ENCODE results near the gene ALDH1A2.

ALDH1A2 gene

GRCh38 chr15:58108117-58108516 lies 42.6 kb upstream of the ALDH1A2 start:
- no peak for DNase-seq (ENCODE audit: low read depth)
- no peak overlapping the region for H3K4me3 ChIP-seq (ENCODE audit: low read depth, low read length)
- no peak for TF ChIP-seq CTCF (conservative IDR thresholded peaks at IDR 0.05; ENCODE audit: low read depth, low read length)

- TF ChIP-seq CTCF (conservative IDR thresholded peaks at IDR 0.05; ENCODE audit: low read depth, low read length): no peak
- no peak overlapping the region for H3K4me3 ChIP-seq (ENCODE audit: low read depth, low read length)
- DNase-seq (ENCODE audit: low read depth): no peak
Observed at GRCh38 chr15:58103482-58103881, 38.0 kb upstream of the ALDH1A2 start.

GRCh38 chr15:58096529-58097084 lies 31.1 kb upstream of the ALDH1A2 start:
- no peak overlapping the region for H3K4me3 ChIP-seq (ENCODE audit: low read depth, low read length)
- DNase-seq (ENCODE audit: low read depth): no peak
- no peak for TF ChIP-seq CTCF (conservative IDR thresholded peaks at IDR 0.05; ENCODE audit: low read depth, low read length)

GRCh38 chr15:58095415-58095814 lies 29.9 kb upstream of the ALDH1A2 start:
- no peak for DNase-seq (ENCODE audit: low read depth)
- TF ChIP-seq CTCF (conservative IDR thresholded peaks at IDR 0.05; ENCODE audit: low read depth, low read length): no peak

GRCh38 chr15:58087871-58088270 lies 22.4 kb upstream of the ALDH1A2 start:
- no peak overlapping the region for H3K4me3 ChIP-seq (ENCODE audit: low read depth, low read length)
- no peak for DNase-seq (ENCODE audit: low read depth)
- TF ChIP-seq CTCF (conservative IDR thresholded peaks at IDR 0.05; ENCODE audit: low read depth, low read length): no peak

More at GRCh38 chr15:58095415-58095814, 29.9 kb upstream of the ALDH1A2 start:
- H3K4me3 ChIP-seq (ENCODE audit: low read depth, low read length): no peak overlapping the region

GRCh38 chr15:58086491-58086890 lies 21.0 kb upstream of the ALDH1A2 start:
- H3K4me3 ChIP-seq (ENCODE audit: low read depth, low read length): no peak overlapping the region
- no peak for TF ChIP-seq CTCF (conservative IDR thresholded peaks at IDR 0.05; ENCODE audit: low read depth, low read length)
- DNase-seq (ENCODE audit: low read depth): peak; percentile 6

- TF ChIP-seq CTCF (conservative IDR thresholded peaks at IDR 0.05; ENCODE audit: low read depth, low read length): no peak
- H3K4me3 ChIP-seq (ENCODE audit: low read depth, low read length): no peak overlapping the region
- DNase-seq (ENCODE audit: low read depth): no peak
Observed at GRCh38 chr15:58083526-58083925, 18.0 kb upstream of the ALDH1A2 start.

Measured in choroid plexus epithelial cell (primary cell).